Measurements from ENCODE around the gene CACNA1C. TPM values are rescaled to one million over a fixed set of nuclear protein-coding genes. Genes with fewer than 3 reads are reported as not detected.

CACNA1C gene
- total RNA-seq, 4 donors from 2014 or later, result 44.1 to 104 (median 49.4) TPM

- intact Hi-C loops (cut with DNase I), result no loop called here
- Histone ChIP-seq H3K27me3 (no peaks in the 10 kb centered on the region), H3K4me3 (no peak overlapping the region), H3K36me3 (no peaks in the 10 kb centered on the region), H3K4me1 (peaks cover 0 to 50% (median 21%) of the 10 kb centered on the region in 4 donors), H3K9me3 (no peaks in the 10 kb centered on the region), H3K27ac (replicated peaks in 1 of 4) (no peak overlapping the region)
- WGBS, result 89% methylated on average over 11 of the region's 12 CpGs
- TF ChIP-seq EP300 (IDR thresholded peaks at IDR 0.05) (no peak), POLR2A (IDR thresholded peaks at IDR 0.05; ENCODE audit: low read depth) (no peak), POLR2AphosphoS5 (IDR thresholded peaks at IDR 0.05) (no peak), CTCF (IDR thresholded peaks at IDR 0.05) (no peak)
- no peak for DNase-seq (ENCODE audit: extremely low spot score)
Observed at GRCh38 chr12:2411616-2412304, 359.0 kb downstream of the CACNA1C start.

- no peak for DNase-seq (ENCODE audit: extremely low spot score)
- WGBS, result 76% methylated on average over 8 of the region's 9 CpGs
Observed at GRCh38 chr12:2412305-2412643, 359.5 kb downstream of the CACNA1C start.

GRCh38 chr12:2413301-2413700, 360.5 kb downstream of the CACNA1C start:
- intact Hi-C loops (cut with DNase I), result no loop called here
- H3K27ac ChIP-seq (replicated peaks in 1 of 4), result no peak overlapping the region
- 97% methylated on average over 8 of the region's 8 CpGs for WGBS

More at GRCh38 chr12:2412305-2412643, 359.5 kb downstream of the CACNA1C start:
- Histone ChIP-seq H3K4me3 (no peak overlapping the region), H3K27me3 (no peaks in the 10 kb centered on the region), H3K36me3 (no peaks in the 10 kb centered on the region), H3K9me3 (no peaks in the 10 kb centered on the region), H3K4me1 (peaks cover 0 to 50% (median 19%) of the 10 kb centered on the region in 4 donors), H3K27ac (replicated peaks in 1 of 4) (no peak overlapping the region)
- TF ChIP-seq CTCF (IDR thresholded peaks at IDR 0.05), result no peak
- no peak for TF ChIP-seq POLR2A (IDR thresholded peaks at IDR 0.05; ENCODE audit: low read depth)
- TF ChIP-seq EP300 (IDR thresholded peaks at IDR 0.05), result no peak
- no peak for TF ChIP-seq POLR2AphosphoS5 (IDR thresholded peaks at IDR 0.05)
- intact Hi-C loops (cut with DNase I), result no loop called here

GRCh38 chr12:2413999-2414792, 361.4 kb downstream of the CACNA1C start:
- H3K4me1 ChIP-seq, result peaks cover 0 to 50% (median 19%) of the 10 kb centered on the region in 4 donors
- H3K27ac ChIP-seq (replicated peaks in 1 of 4), result no peak overlapping the region
- no peaks in the 10 kb centered on the region for H3K27me3 ChIP-seq
- 78% methylated on average over 13 of the region's 13 CpGs for WGBS
- DNase-seq (ENCODE audit: extremely low spot score), result no peak
- intact Hi-C loops (cut with DNase I), result no loop called here
- TF ChIP-seq POLR2A (IDR thresholded peaks at IDR 0.05; ENCODE audit: low read depth) (no peak), POLR2AphosphoS5 (IDR thresholded peaks at IDR 0.05) (no peak), EP300 (IDR thresholded peaks at IDR 0.05) (no peak), CTCF (IDR thresholded peaks at IDR 0.05) (no peak)
- H3K4me3 ChIP-seq, result no peak overlapping the region
- no peaks in the 10 kb centered on the region for H3K36me3 ChIP-seq
- H3K9me3 ChIP-seq, result no peaks in the 10 kb centered on the region

More at GRCh38 chr12:2413301-2413700, 360.5 kb downstream of the CACNA1C start:
- TF ChIP-seq EP300 (IDR thresholded peaks at IDR 0.05) (no peak), POLR2A (IDR thresholded peaks at IDR 0.05; ENCODE audit: low read depth) (no peak), POLR2AphosphoS5 (IDR thresholded peaks at IDR 0.05) (no peak), CTCF (IDR thresholded peaks at IDR 0.05) (no peak)
- H3K36me3 ChIP-seq, result no peaks in the 10 kb centered on the region
- no peaks in the 10 kb centered on the region for H3K27me3 ChIP-seq
- no peaks in the 10 kb centered on the region for H3K9me3 ChIP-seq
- peaks cover 0 to 50% (median 19%) of the 10 kb centered on the region in 4 donors for H3K4me1 ChIP-seq
- no peak overlapping the region for H3K4me3 ChIP-seq
- DNase-seq (ENCODE audit: extremely low spot score), result no peak
